H4 (cell line): ENCODE results near the gene RPUSD1. TPM values are rescaled to one million over a fixed set of nuclear protein-coding genes. Genes with fewer than 3 reads are reported as not detected.
"Not testable (repeated sequence)": the region's sequence is repeated elsewhere in the genome, so short reads cannot be mapped to it uniquely, and the experiment has no call there.

Experiments used
- DNase-seq: peaks from one replicate; pipeline ENCODE4 v3.0.0-alpha.2; 2015; ENCODE audit warnings: low spot score
- total RNA-seq: library from RNA; depleted of rRNA; stranded (reverse); fragments of >200 nt; shearing (Covaris generic); gene quantifications from 2 replicates; pipeline ENCODE4 v1.2.3, GENCODE V29; 2014

RPUSD1 gene
- total RNA-seq, 1 experiment from 2014 or later: 18.6 TPM

DNA sequence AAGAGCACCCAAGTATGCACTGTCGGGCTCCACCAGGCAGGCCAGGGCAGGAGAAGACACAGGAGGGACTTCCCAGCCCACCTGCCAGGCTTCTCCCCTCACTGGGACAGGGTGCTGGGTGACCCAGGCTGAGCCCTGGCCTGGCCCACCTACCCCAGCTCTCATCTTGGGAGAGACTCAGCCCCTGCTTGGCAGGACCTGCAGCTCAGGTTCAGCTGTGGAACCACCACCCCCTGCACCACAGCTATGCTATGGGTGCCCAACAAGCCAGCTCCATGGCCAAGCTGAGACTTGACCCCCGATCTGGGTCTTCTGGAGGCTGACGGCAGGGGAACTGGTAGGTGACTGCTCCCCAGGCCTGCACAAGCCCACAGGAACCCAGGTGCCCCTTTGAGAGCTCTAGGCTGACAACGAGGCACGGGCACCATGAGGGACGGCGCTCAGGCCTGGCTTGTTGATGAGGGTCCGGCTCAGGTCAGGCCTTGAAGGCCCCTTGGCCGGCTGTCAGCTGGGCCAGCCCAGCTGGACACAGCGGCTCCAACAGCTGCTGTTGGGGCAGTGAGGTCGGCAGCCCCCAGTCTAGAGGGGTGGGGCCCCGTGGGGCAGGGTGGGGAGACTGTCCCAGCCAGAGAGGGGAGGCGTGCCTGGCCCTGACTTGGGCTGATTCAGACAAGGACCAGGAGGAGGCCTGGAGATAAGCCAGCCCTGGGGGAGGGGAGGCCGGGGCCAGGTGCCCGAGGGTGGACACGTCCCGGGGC is 4.6 kb downstream of the RPUSD1 start:
- DNase-seq: no peak

DNA sequence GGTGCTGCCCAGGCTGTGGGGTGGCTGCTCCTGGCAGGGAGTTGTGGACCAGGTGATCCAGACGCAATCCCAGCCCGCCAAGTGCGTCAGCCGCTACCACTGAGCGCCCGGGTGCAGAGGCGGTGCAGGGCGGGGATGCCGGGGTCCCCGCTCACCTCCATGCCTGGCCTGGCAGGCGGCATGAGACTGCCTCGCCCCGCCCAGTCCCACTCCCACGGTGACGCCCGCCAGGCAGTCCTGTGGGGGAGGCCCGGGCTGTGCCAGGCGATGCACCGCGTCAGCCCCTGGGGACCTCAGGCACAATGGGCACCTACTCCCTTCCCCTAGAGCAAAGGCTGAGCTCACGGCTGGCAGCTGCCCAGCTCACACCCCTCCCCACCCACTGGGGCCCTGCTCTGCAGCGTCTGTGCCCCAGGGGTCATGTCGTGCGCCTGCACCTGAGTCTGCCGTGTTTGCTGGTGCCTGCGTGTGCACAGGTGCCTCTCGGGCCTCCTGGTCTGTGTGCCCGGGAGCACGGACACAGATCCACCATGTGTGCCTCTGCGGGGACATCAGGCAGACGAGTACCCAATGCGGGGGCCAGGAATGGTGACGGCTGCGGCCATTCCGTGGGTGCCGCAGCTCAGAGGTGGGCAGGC is 5.3 kb downstream of the RPUSD1 start:
- no peak for DNase-seq

GRCh38 chr16:782258-782657 is 5.9 kb downstream of the RPUSD1 start:
- DNase-seq: no peak

DNA sequence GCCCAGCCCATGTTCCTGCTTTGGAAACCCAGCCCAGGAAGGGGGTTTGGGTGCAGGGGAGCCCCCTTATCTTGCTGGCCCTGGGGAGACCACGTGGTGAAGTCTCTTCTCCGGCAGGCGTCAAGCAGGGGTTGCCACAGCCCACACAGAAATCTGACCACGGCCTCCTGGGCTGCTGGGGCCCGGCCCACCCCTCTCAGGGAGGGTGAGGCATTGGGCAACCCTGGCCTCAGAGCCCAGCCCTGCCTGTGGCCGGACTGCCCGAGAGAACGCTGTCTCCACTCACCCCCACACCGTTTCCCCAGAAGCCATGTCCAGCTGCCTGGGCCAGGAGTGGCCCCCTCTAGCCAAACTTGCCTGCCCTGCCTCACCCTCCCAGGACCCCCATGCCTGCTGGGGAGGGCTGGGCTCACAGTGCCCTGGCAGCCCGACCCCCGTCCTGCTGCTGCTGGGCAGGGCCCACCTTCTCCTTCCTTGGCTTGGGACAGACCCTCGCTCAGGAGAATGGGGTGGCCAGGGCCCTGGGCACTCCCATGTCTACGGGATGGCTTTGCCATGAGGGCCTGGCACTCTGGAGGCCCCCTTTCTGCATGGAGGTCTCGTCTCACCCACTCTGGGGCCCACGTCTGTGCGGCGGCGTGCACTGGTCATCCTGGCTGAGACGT is 6.7 kb downstream of the RPUSD1 start:
- no peak for DNase-seq

- DNase-seq: no peak
These were observed 7.9 kb downstream of the RPUSD1 start for GRCh38 chr16:780296-780695.

DNA sequence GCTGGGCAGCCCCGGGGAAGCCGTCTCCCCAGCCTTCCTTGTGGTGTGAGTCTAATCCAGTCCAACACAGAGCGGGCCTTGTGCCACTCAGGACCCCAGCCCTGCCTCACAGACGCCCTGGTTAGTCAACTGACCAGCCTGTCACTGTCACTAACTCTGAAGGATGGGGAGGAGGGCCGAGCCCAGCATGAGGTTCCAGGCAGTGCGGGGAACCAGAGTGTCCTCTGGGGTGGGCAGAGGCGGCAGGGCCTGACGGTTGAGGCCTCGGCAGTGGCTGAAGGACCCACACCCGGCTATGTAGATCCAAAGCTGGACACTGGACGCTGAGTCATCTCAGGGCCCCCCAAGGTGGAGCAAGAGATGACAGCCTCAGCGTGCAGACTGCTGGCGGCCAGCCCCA is 8.6 kb downstream of the RPUSD1 start:
- no peak for DNase-seq

DNA sequence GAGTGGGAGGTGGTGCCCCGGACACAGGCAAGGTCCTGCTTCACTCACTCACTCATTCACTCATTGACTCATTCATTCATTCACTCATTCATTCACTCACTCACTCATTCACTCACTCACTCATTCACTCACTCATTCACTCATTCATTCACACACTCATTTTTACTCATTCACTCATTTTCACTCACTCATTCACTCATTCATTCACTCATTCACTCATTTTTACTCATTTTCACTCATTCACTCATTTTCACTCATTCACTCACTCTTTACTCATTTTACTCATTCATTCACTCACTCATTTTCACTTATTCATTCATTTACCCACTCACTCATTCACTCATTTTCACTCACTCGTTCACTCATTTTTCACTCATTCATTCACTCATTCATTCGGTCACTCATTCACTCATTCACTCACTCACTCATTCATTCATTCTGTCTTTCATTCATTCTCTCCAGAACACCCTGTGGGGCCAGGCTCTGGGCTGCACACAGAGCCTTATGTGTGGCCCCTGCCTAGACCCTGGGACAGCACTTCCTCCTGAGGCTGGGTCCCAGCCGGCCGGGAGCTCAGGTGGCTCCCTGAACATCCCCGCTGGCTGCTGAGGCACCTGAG is 9.2 kb downstream of the RPUSD1 start:
- no peak for DNase-seq

- DNase-seq: no peak
These were observed 9.7 kb downstream of the RPUSD1 start for GRCh38 chr16:778447-778846.

DNA sequence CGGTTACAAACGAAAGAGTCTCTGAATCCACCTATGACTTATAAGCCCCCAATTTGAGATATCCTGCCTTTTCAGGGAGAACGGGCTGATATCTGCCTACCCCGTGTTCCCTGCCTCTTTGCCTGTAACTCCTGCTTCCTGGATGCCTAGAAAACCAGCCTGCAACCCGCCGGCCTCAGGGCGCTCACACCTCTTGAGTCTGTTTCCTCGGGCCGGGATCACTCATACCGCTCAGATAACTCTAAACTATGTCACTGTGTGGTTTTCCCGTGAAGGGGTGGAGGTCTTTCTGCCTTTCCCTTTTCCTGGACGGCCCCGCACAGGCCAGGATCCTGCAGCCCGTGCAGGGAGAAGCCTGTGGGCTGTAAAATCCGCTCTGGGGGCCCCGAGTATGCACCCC is 10.4 kb downstream of the RPUSD1 start:
- no peak for DNase-seq

GRCh38 chr16:776824-777223 is 11.4 kb downstream of the RPUSD1 start:
- no peak for DNase-seq

GRCh38 chr16:776298-776697 is 11.9 kb downstream of the RPUSD1 start:
- not testable (repeated sequence) for DNase-seq

GRCh38 chr16:775236-775796 is 12.9 kb downstream of the RPUSD1 start:
- DNase-seq: no peak

GRCh38 chr16:774086-775001 is 13.8 kb downstream of the RPUSD1 start:
- DNase-seq: no peak

DNA sequence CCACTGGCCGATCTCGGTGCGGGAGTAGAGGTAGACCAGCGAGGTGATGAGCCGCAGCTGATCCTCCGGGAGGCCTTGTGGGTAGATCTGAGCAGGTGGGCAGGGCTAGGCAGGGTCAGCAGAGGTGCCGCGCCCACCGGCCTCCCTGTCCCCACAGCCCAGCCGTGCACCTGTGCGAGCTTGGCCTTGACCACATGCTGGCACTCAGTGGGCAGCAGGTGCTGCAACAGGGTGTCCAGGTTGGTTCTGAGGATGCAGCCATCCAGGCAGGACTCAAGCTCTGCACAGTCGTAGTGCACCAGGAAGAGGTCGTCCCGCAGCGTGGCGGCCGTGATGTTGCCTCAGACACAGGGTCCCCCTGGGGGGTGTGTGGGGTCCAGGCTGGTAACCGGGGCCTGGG is 15.2 kb downstream of the RPUSD1 start:
- no peak for DNase-seq

DNA sequence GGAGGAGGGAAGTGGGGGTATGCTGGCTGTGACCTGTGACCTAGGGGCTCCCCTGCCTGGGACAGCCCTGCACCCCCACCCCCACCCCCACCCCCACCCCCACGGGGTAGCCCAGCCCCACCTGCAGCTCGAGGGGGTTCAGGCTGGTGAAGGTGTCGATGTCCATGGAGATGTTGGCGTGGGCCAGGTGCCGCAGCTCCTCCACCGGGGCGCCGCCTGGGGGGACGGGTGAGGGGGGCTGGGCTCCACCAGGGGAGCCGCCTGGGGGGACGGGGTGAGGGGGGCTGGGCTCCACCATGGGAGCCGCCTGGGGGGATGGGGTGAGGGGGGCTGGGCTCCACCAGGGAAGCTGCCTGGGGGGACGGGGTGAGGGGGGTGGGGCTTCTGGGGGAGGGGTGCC is 17.8 kb downstream of the RPUSD1 start:
- no peak for DNase-seq

GRCh38 chr16:769934-770333 is 18.2 kb downstream of the RPUSD1 start:
- no peak for DNase-seq

DNA sequence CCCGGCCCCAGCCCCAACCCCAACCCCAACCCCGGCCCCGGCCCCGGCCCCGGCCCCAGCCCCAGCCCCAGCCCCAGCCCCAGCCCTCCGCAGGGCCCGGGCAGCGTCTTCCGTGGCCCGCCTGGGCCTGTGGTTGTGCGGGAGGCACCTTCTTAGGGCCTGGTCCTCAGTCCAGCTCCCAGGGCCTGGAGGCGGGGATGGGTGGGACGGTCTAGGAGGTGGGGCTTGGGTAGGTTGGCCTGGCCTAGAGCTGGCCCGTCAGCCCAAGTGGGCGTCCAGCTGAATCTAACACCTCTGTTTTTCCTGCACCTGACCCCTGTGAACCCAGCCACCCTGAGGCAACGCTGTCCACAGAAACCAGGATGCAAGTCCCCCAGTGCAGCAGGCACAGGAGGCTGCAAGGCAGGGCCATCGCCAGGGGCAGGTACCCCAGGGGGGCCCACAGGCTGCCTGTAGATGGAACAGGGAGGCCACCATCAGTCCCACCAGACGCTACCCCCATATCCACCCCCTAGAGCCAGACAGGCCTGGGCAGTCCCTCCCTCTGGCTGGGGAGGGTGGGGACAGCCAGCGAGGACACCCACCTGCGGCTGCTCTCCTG is 18.9 kb downstream of the RPUSD1 start:
- DNase-seq: no peak

GRCh38 chr16:768428-768827 is 19.8 kb downstream of the RPUSD1 start:
- DNase-seq: no peak

- no peak for DNase-seq
These were observed 20.4 kb downstream of the RPUSD1 start for GRCh38 chr16:767743-768235.

GRCh38 chr16:766820-767640 is 21.2 kb downstream of the RPUSD1 start:
- no peak for DNase-seq
